Naive thymus-derived CD4-positive, alpha-beta T cell (primary cell): Measurements from ENCODE around the gene NYNRIN. TPM values are rescaled to one million over a fixed set of nuclear protein-coding genes. Genes with fewer than 3 reads are reported as not detected.

Experiments
- ATAC-seq: fragments of 150-1000 bp; cut with Tn5 transposase; 2 replicates; pipeline ENCODE4 v1.10.0; 2021; ENCODE audit warnings: mild to moderate bottlenecking, moderate library complexity
- CTCF ChIA-PET: fragments of 350-600 bp; sonication (Branson Sonifier 250); formaldehyde crosslinking; loops from one replicate; lab custom pipeline; 2021; ENCODE audit warnings: antibody characterized with exemption; lab: Charles Lee
- POLR2A ChIA-PET: fragments of 350-600 bp; sonication (Branson Sonifier 250); formaldehyde crosslinking; loops from one replicate; lab custom pipeline; 2021; ENCODE audit warnings: antibody characterized with exemption, inconsistent platforms; lab: Charles Lee
- DNase-seq, 9 donors: peaks; one replicate each; pipeline versions ENCODE4 v3.0.0 to v3.0.0-alpha.2; 2020 to 2022; ENCODE audit warnings: mixed read lengths in 1 of 9
- H3K27ac ChIP-seq: one replicate; pipeline ENCODE4 v1.7.0; 2013; ENCODE audit warnings: mild to moderate bottlenecking, low read depth, low read length, moderate library complexity
- H3K27me3 ChIP-seq, 2 donors: one replicate each; pipeline ENCODE4 v1.7.0; 2013; ENCODE audit warnings: low read length in 2 of 2, mild to moderate bottlenecking in 2 of 2, moderate library complexity in 2 of 2; ENCODE audit not compliant: control insufficient read depth in 2 of 2, insufficient read depth in 2 of 2
- H3K36me3 ChIP-seq, 3 experiments: 1 replicate in 2 of 3; 2 replicates in 1 of 3; pipeline ENCODE4 v1.7.0; 2013; ENCODE audit warnings: low read length in 3 of 3, mild to moderate bottlenecking in 3 of 3, moderate library complexity in 1 of 3; ENCODE audit not compliant: insufficient read depth in 3 of 3, control insufficient read depth in 2 of 3
- H3K4me1 ChIP-seq, 2 donors: one replicate each; pipeline ENCODE4 v1.7.0; 2013; ENCODE audit warnings: low read length in 2 of 2, mild to moderate bottlenecking in 2 of 2, moderate library complexity in 1 of 2; ENCODE audit not compliant: control insufficient read depth in 2 of 2, insufficient read depth in 2 of 2
- H3K4me3 ChIP-seq: 2 replicates; pipeline ENCODE4 v1.7.0; 2013; ENCODE audit warnings: mild to moderate bottlenecking, low read length
- H3K9me3 ChIP-seq, 3 experiments: 1 replicate in 2 of 3; 2 replicates in 1 of 3; pipeline ENCODE4 v1.7.0; 2013; ENCODE audit warnings: low read length in 3 of 3; ENCODE audit not compliant: control insufficient read depth in 2 of 3
- H3K27ac Mint-ChIP-seq, 9 donors: one replicate each; pipeline ENCODE4 v1.8.0; 2020 to 2022; ENCODE audit warnings: mixed read lengths in 9 of 9, mild to moderate bottlenecking in 8 of 9, moderate library complexity in 5 of 9, inconsistent platforms in 2 of 9
- H3K27me3 Mint-ChIP-seq, 5 donors: one replicate each; pipeline ENCODE4 v1.8.0; 2021 to 2022; ENCODE audit warnings: mixed read lengths in 5 of 5, mild to moderate bottlenecking in 1 of 5
- H3K36me3 Mint-ChIP-seq, 5 donors: one replicate each; pipeline ENCODE4 v1.8.0; 2020 to 2022; ENCODE audit warnings: mixed read lengths in 5 of 5, mild to moderate bottlenecking in 3 of 5, inconsistent platforms in 1 of 5
- H3K4me1 Mint-ChIP-seq, 7 donors: one replicate each; pipeline ENCODE4 v1.8.0; 2020 to 2022; ENCODE audit warnings: mixed read lengths in 7 of 7, mild to moderate bottlenecking in 3 of 7, inconsistent platforms in 1 of 7
- H3K4me3 Mint-ChIP-seq, 10 donors: one replicate each; pipeline ENCODE4 v1.8.0; 2020 to 2022; ENCODE audit warnings: mild to moderate bottlenecking in 10 of 10, mixed read lengths in 10 of 10, moderate library complexity in 6 of 10, inconsistent platforms in 2 of 10
- H3K9me3 Mint-ChIP-seq, 11 donors: one replicate each; pipeline ENCODE4 v1.8.0; 2020 to 2022; ENCODE audit warnings: mixed read lengths in 11 of 11, mild to moderate bottlenecking in 4 of 11, inconsistent platforms in 1 of 11, moderate library complexity in 1 of 11
- intact Hi-C, 2 donors: fragments of 100-400 bp; cut with micrococcal nuclease; formaldehyde crosslinking; loops; one replicate each; pipeline ENCODE4 v1.15.1; 2023
- polyA plus RNA-seq, 2 donors: library from polyadenylated mRNA; unstranded; fragments of 300-500 nt; fragmentation: Illumina TruSeq; gene quantifications; one replicate each; pipeline ENCODE4 v1.2.3, GENCODE V29; 2021
- total RNA-seq, 6 experiments: library from RNA in 5 of 6; stranded (reverse) in 5 of 6; gene quantifications; 1 replicate in 5 of 6; 2 replicates in 1 of 6; pipeline ENCODE4 v1.2.3 and lab custom pipeline; 2021 to 2026

Gene NYNRIN
- total and polyA plus RNA-seq, 7 experiments from 2014 or later: 0.08 to 1.3 (median 0.11) TPM; not detected in 2

GRCh38 chr14:24404814-24405213 lies 6.0 kb downstream of the NYNRIN start:
- Mint-ChIP-seq H3K27me3 (peaks cover 10 to 52% (median 21%) of the 10 kb centered on the region in 5 donors), H3K4me3 (no peak overlapping the region), H3K9me3 (no peaks in the 10 kb centered on the region), H3K4me1 (peaks cover 0 to 7% (median 3%) of the 10 kb centered on the region in 7 donors), H3K27ac (no peak overlapping the region), H3K36me3 (no peaks in the 10 kb centered on the region)
- intact Hi-C loops: no loop called here
- Histone ChIP-seq H3K9me3 (no peaks in the 10 kb centered on the region), H3K27ac (no peak overlapping the region), H3K36me3 (no peaks in the 10 kb centered on the region), H3K4me3 (no peak overlapping the region), H3K4me1 (no peaks in the 10 kb centered on the region), H3K27me3 (no peaks in the 10 kb centered on the region)
- POLR2A ChIA-PET: no interaction called here
- DNase-seq: no peak
- no peak for ATAC-seq
- CTCF ChIA-PET: no interaction called here

- CTCF ChIA-PET: interaction anchor here (1.2 kb wide), 1 partner anchor 163 kb away, joined by 3 read pairs; no protein-coding TSS in a partner anchor
- Mint-ChIP-seq H3K9me3 (no peaks in the 10 kb centered on the region), H3K27ac (no peak overlapping the region), H3K27me3 (peaks cover 10 to 45% (median 17%) of the 10 kb centered on the region in 5 donors), H3K4me3 (no peak overlapping the region), H3K4me1 (peaks cover 0 to 5% (median 0%) of the 10 kb centered on the region in 7 donors), H3K36me3 (no peaks in the 10 kb centered on the region)
- no peaks in the 10 kb centered on the region for H3K4me1 ChIP-seq
- H3K27me3 ChIP-seq: no peaks in the 10 kb centered on the region
- POLR2A ChIA-PET: no interaction called here
- no peaks in the 10 kb centered on the region for H3K36me3 ChIP-seq
- no peak overlapping the region for H3K27ac ChIP-seq
- no peak overlapping the region for H3K4me3 ChIP-seq
- intact Hi-C loops: no loop called here
- no peaks in the 10 kb centered on the region for H3K9me3 ChIP-seq
- ATAC-seq: no peak
- DNase-seq: no peak
These were observed 7.6 kb downstream of the NYNRIN start for GRCh38 chr14:24406416-24406815.

- H3K27me3 Mint-ChIP-seq: peaks cover 10 to 34% (median 14%) of the 10 kb centered on the region in 5 donors
- Histone ChIP-seq H3K27ac (no peak overlapping the region), H3K27me3 (no peaks in the 10 kb centered on the region), H3K36me3 (no peaks in the 10 kb centered on the region), H3K9me3 (no peaks in the 10 kb centered on the region), H3K4me1 (no peaks in the 10 kb centered on the region), H3K4me3 (no peak overlapping the region)
- H3K36me3 Mint-ChIP-seq: no peaks in the 10 kb centered on the region
- intact Hi-C loops: no loop called here
- no peak overlapping the region for H3K27ac Mint-ChIP-seq
- ChIA-PET CTCF (interaction anchor here (1.1 to 1.2 kb wide), 2 partner anchors 24 to 165 kb away, joined by 3 read pairs; no protein-coding TSS in a partner anchor), POLR2A (interaction anchor here (0.9 kb wide), 1 partner anchor 22 kb away, joined by 3 read pairs; the partner anchor contains the start of gene KHNYN)
- no peaks in the 10 kb centered on the region for H3K4me1 Mint-ChIP-seq
- DNase-seq: no peak
- no peak for ATAC-seq
- H3K9me3 Mint-ChIP-seq: no peaks in the 10 kb centered on the region
- no peak overlapping the region for H3K4me3 Mint-ChIP-seq
These were observed 9.0 kb downstream of the NYNRIN start for GRCh38 chr14:24407608-24408325.

GRCh38 chr14:24408764-24409163 lies 10.0 kb downstream of the NYNRIN start:
- POLR2A ChIA-PET: interaction anchor here (0.7 to 3.0 kb wide), 2 partner anchors 22 to 42 kb away, joined by 3 to 9 read pairs; partner anchors contain the start of genes CBLN3 and KHNYN
- no peaks in the 10 kb centered on the region for H3K36me3 Mint-ChIP-seq

GRCh38 chr14:24409192-24409591 lies 10.4 kb downstream of the NYNRIN start:
- POLR2A ChIA-PET: interaction anchor here (0.7 to 3.0 kb wide), 3 partner anchors 22 to 77 kb away, joined by 3 to 9 read pairs (median 3); partner anchors contain the start of genes CBLN3 and KHNYN
- no peak for ATAC-seq
- no peaks in the 10 kb centered on the region for H3K36me3 ChIP-seq

More at GRCh38 chr14:24408764-24409163, 10.0 kb downstream of the NYNRIN start:
- intact Hi-C loops: no loop called here
- DNase-seq (no peak), ATAC-seq (no peak)
- Mint-ChIP-seq H3K4me1 (no peaks in the 10 kb centered on the region), H3K9me3 (no peaks in the 10 kb centered on the region), H3K4me3 (no peak overlapping the region), H3K27ac (no peak overlapping the region), H3K27me3 (peaks cover 5 to 24% (median 11%) of the 10 kb centered on the region in 5 donors)
- Histone ChIP-seq H3K27ac (no peak overlapping the region), H3K27me3 (no peaks in the 10 kb centered on the region), H3K4me1 (no peaks in the 10 kb centered on the region), H3K36me3 (no peaks in the 10 kb centered on the region), H3K4me3 (no peak overlapping the region), H3K9me3 (no peaks in the 10 kb centered on the region)
- CTCF ChIA-PET: interaction anchor here (1.2 kb wide), 1 partner anchor 27 kb away, joined by 3 read pairs; no protein-coding TSS in a partner anchor

GRCh38 chr14:24409956-24410355 lies 11.2 kb downstream of the NYNRIN start:
- Histone ChIP-seq H3K27me3 (no peaks in the 10 kb centered on the region), H3K4me1 (no peaks in the 10 kb centered on the region), H3K4me3 (no peak overlapping the region), H3K27ac (no peak overlapping the region), H3K9me3 (no peaks in the 10 kb centered on the region), H3K36me3 (no peaks in the 10 kb centered on the region)
- ChIA-PET CTCF (interaction anchor here (1.2 kb wide), 1 partner anchor 26 kb away, joined by 3 read pairs; no protein-coding TSS in a partner anchor), POLR2A (interaction anchor here (0.7 to 3.0 kb wide), 2 partner anchors 21 to 77 kb away, joined by 3 to 9 read pairs; partner anchors contain the start of genes CBLN3 and KHNYN)
- Mint-ChIP-seq H3K27ac (no peak overlapping the region), H3K4me3 (no peak overlapping the region), H3K4me1 (no peaks in the 10 kb centered on the region), H3K36me3 (no peaks in the 10 kb centered on the region), H3K27me3 (peaks cover 0 to 14% (median 5%) of the 10 kb centered on the region in 5 donors), H3K9me3 (no peaks in the 10 kb centered on the region)
- intact Hi-C loops: loop anchor here in 1 of 2 donors (5.0 kb wide), 1 partner anchor 43 kb away; the partner anchor contains the start of gene NFATC4
- DNase-seq (no peak), ATAC-seq (no peak)

More at GRCh38 chr14:24409192-24409591, 10.4 kb downstream of the NYNRIN start:
- Mint-ChIP-seq H3K27me3 (peaks cover under 1 to 20% (median 10%) of the 10 kb centered on the region in 5 donors), H3K36me3 (no peaks in the 10 kb centered on the region), H3K9me3 (no peaks in the 10 kb centered on the region), H3K4me1 (no peaks in the 10 kb centered on the region), H3K4me3 (no peak overlapping the region), H3K27ac (no peak overlapping the region)
- CTCF ChIA-PET: interaction anchor here (1.2 kb wide), 1 partner anchor 27 kb away, joined by 3 read pairs; no protein-coding TSS in a partner anchor
- DNase-seq: no peak
- intact Hi-C loops: no loop called here
- H3K4me3 ChIP-seq: no peak overlapping the region
- no peaks in the 10 kb centered on the region for H3K27me3 ChIP-seq
- H3K27ac ChIP-seq: no peak overlapping the region
- no peaks in the 10 kb centered on the region for H3K9me3 ChIP-seq
- no peaks in the 10 kb centered on the region for H3K4me1 ChIP-seq
